Limb (tissue), 2 donors: Measurements from ENCODE around the gene COL11A2.
"Not testable (repeated sequence)": the region's sequence is repeated elsewhere in the genome, so short reads cannot be mapped to it uniquely, and the experiment has no call there.

Source experiments
- DNase-seq, 2 donors: peaks; one replicate each; pipeline ENCODE4 v3.0.0-alpha.2; 2016; ENCODE audit errors: extremely low spot score in 2 of 2

Gene COL11A2

DNA sequence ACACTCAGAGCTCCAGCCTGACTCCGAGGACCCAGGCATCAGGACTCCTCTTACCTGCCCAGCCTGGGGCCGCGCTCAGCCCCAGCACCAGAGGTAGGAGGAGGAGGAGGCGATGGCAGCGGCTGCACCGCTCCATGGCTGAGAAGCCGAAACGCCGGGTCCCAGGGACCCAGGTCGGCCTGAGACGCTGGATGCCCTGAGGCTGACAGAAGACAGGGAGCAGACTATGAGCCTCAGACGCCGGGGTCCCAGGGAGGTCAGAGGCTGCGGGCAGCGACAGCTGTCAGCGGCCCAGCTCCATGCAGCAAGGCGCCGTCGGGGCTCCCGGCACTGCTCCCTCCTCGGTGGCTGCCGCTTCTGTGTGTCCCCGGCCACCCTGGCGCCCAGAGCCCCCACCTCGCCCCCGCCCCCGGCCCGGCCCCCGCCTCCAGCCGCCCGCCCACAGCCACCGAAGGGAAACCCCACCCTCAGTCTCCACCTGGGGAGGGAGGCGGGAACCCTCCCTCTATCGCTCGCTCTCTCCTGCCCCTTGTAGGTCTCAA, at the start of gene COL11A2:
Gene COL11A2, minus strand, starts transcription at position 363 of the 542 bp plus-strand sequence. Its CDS starts 227 bp downstream, at position 136.
- peak in 1 of 2 donors; percentile 67 for DNase-seq

DNA sequence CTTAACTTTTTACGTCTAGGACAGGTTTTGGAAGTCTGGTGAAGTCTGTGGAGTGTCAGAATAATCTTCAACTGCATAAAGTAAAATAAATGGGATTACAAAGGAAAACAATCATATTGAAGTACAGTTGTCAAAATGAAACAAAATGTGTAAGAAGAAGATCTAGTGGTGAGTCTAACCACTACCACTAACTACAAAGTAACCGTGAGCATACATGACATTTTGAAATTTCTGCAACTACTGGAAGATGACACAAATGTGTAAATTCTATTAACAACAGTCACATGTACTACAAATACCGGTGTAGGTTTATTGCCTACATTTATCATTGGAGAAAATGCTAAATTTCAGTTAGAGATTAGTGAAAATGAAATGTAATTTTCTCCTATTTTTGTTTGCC, 49.7 kb upstream of the COL11A2 start:
- DNase-seq, result no peak

DNA sequence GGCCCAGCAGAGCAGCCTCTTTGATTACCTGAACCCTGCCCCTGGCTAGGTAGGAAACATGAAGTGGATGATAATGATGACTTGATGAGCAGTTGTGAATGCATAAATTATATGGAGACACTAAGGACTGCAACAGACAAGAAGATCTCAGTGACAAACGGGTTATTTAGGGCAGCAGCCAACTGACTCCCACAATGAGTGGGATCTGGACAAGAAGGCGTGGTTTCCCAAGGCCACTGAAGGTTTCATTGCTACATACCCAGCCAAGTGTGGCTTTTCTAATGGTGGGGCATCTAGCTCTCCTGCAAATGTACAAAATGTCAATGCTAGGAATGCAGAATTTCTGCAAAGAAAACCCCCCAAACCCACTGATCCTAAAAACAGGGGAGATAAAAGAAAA, 45.5 kb upstream of the COL11A2 start:
- DNase-seq, result no peak

DNA sequence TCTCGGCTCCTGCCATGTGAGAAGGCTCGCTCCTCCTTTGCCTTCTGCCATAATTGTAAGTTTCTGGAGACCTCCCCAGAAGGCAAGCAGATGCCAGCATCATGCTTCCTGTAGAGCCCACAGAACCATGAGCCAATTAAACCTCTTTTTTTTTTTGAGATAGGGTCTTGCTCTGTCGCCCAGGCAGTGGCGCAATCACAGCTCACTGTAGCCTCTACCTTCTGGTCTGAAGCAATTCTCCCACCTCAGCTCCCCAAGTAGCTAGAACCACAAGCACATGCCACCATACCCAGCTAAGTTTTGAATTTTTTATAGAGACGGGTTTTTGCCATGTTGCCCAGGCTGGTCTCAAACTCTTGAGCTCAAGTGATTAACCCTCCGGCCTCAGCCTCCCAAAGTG, 44.6 kb upstream of the COL11A2 start:
- DNase-seq, result no peak

DNA sequence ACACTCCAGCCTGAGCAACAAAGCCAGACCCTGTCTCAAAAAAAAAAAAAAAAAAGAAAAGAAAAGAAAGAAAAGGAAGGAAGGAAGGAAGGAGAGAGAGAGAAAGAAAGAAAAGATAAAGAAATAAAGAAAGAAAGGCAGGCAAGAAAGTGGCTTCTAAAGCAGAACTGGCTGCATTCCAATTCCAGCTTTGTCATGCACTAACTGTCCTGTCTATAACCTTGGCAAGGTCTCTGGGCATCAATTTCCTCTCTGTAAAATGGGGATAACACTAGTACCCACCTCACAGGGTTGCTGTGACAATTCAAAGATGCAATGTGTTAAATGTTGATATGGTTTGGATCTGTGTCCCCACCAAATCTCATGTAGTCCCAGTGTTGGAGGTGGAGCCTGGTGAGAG, 44.1 kb upstream of the COL11A2 start:
- DNase-seq, result no peak

DNA sequence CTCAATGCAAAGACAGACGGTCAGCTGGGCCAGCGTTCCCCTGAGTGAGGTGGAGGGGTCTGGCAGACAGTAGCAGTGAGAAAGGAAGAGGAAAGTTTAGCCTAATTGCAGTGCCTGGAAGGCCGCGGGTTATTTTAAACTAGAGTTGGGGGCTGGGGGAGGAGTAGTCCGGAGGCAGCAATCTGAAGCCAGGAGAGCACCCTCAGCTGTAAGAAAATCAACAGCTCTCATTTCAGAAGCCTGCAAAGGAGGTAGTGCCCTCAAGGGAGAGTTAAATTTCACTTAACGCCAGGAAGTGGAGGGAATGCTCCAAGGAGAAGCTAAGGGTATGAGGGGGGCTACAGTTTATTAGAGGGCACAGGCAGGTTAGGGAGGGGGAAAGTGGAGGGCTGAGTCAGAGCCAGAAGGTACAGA, 43.0 kb upstream of the COL11A2 start:
- DNase-seq, result no peak

DNA sequence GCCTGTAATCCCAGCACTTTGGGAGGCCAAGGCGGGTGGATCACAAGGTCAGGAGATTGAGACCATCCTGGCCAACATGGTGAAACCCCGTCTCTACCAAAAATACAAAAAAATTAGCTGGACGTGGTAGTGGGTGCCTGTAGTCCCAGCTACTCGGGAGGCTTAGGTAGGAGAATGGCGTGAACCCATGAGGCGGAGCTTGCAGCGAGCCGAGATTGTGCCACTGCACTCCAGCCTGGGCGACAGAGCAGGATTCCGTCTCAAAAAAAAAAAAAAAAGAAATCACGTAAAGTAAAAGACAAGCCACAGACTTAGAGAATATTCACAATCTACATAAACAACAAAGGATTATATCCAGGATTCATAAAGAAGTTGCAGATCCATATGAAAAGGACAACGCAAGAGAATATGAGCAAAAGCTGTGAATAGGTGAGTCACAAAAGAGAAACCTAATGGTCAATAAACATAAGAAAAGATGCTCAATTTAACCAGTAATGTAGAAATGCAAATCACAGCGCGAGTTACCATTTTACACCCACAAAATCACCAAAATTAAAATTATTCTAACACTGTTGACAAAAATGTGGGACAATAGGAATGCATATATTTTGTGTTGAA, 34.3 kb upstream of the COL11A2 start:
- DNase-seq, result not testable (repeated sequence)

DNA sequence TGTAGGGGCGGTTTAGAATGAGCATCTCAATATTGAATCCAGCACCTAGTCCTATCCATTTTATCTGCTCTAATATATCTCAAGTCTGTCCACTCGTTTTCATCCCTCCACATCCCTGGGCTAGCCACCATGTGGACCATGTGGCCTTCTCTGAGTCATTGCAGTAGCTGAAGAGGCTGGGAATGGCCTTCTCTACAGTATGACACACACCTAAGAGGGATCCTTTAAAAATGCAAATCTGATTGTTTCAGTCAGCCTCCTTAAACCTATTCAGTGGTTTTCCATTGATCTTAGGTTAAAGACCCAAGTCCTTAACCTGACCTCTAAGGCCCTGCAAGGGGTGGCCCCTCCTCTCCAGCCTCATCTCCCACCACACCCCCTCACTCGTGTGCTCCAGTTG, 25.4 kb upstream of the COL11A2 start:
- no peak for DNase-seq

DNA sequence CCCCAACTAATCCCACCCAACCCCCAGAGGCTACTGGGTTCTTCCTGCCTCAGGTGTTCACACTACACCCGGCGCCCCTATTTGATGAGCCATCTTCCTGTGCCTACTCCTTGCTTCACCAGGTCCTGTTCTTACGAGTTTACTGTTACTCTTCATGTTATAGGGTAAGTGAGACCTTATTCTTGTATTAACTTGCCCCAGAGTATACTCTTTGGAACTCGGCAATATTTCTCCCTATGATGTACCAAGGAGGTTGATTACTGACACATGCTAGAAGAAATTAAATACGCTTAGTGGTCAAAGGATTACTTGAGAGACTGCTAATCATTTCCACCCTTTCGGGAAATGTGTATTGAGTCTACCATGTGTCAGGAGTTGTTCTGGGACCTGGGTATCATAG, 25.0 kb upstream of the COL11A2 start:
- no peak for DNase-seq

DNA sequence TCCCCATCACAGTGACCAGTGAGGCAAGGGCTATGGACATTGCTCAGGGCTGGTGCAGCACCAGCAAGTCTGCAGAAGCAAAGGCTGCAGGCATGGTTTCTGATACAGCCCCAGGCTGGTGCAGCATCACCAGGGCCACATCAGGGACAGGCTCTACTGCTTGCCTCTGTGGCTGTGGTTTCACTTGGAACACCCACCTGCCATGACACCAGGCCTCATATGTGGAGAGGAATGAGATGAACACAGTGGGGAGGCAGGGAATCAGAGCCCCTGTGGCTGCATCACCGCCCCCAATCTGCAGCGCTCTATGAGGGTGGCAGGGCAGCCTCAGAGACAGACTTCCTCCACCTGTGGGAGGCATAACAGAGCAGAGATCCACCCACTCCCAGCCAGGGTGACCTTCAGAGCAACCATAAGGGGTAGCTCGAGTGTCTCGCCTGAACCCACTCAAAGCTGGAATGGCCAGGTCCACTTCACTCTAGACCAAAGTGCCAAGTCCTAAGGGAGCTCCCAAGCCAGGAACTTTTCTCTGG, 23.9 kb upstream of the COL11A2 start:
- no peak for DNase-seq

DNA sequence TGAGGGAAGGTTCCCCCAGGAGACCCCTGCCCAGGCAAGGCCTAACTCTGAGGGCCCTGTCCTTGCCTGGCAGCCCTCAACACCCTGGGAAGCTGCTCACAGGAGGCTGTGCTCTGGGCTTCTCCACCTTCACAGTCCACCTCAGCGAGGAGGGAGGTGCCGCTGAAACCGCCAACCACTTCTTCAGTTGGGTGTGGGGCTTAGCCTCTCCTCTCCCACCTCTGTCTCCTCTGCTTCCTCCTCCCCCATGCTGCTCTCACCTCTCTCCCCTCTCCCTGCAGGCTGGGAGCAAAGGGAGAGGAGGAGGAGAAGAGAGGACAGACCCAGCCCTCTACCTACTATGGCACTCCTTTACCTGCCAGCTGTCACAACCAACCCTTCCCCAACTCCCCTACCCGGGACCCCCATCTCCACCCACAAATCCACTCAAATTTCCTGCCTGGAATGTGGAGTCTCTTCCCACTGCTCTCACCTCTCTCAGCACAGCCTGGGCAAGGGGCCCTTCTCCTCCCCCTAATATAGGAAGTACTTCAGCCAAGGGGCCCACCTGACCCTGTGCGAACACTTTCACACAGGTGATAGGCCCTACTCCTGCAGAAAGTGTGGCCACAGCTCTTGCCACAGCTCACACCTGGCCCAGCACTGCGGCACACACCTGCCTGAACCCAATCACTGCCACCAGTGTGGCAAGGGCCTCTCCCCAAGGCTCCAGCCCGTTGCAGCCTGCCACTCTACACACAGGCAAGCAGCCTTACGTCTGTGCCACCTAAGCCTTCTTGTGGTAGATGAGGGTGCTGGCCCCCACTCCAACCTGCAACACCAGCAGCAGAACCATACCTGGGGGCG, 23.2 kb upstream of the COL11A2 start:
- DNase-seq, result no peak

DNA sequence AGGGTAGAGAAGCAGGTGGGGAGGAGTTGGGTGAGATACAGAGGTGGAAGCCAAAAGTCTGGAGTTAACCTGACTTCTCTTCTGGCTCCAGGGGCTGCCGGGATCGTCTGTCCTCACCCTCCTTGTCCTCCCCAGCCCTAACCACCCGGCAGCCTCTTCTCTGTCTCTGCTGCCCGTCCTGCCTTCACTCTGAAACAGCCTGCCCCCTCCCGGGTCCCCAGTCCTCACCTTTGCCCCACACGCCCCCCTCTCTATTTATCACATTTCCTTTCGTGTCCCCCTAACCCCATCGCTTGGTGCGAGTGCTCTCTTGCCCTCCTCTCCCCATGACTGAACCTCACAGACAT, 21.7 kb upstream of the COL11A2 start:
- DNase-seq, result no peak

DNA sequence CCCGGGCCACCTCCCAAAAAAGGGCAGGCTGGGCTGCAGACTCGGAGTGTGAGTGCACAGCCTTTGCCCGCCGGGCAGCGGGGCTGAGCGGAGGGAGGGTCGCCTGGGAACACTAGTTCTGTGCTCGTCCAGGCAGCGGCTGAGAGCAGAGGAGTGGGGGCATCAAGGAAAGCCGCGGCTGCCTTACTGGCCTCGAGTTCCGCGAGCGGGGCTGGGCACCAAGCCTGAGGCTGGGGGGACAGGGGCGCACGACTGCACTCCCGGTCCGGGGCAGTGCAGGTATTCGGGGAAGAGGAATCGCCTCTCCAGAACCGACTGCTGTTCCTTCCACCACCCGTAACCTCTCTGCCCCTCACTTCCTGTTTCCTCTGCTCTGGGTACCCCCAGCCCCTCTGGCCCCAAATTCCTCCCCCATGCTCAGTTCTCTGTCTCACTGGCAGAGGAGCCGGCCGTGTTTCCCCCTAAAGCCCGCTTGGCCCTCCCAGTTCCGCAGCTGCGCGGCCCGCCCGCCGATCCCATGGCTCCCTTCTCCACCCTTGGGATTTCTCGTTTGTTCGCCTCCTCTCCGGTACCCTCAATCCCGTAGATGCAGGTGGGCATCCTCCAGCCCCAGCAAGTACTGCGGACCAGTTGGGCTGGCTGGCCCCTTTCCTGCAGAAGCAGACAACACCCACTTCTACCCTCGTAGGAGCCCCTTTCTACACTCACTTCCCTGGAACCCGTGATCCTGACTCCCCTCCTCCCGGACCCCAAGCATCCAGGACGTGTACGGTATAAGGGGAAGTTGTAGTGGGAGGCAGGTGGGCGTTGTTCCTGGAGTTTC, 21.1 kb upstream of the COL11A2 start:
- DNase-seq, result peak; percentile 19 to 71

DNA sequence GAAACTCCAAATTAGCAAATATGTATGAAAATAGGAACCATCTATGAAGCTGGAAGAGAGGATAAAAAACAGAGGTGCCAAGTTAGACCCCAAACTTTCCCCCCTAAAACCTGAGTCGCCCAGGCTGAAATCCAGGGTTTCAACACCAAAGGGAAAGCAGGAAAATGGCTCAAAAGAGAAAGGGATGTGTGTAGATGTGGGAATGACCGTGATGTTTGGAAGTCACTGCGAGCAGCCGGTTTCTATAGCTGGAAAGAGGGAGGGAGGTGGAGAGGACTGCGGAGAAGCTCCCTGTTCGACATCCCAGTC, 20.5 kb upstream of the COL11A2 start:
- DNase-seq, result no peak

DNA sequence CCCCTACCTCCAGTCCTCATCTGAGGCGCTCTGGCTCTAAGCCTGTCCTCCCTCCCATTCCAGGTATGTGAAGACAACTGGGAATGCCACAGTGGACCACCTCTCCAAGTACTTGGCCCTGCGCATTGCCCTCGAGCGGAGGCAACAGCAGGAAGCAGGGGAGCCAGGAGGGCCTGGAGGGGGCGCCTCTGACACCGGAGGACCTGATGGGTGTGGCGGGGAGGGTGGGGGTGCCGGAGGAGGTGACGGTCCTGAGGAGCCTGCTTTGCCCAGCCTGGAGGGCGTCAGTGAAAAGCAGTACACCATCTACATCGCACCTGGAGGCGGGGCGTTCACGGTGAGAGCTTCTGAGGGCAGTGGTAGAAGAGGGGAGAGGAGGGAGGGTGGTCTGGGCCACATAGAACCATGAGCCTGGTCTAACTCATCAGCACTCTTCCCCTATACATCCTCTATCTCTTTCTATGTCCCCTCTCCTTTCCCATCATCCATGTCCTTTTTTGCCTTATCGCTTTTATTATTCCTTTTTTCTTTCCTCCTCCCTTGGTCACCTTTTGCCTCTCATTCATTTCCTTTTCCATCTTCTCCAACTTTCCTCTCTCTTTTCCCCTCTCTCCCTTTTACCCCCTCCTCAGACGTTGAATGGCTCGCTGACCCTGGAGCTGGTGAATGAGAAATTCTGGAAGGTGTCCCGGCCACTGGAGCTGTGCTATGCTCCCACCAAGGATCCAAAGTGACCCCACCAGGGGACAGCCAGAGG, 19.6 kb upstream of the COL11A2 start:
- no peak for DNase-seq

DNA sequence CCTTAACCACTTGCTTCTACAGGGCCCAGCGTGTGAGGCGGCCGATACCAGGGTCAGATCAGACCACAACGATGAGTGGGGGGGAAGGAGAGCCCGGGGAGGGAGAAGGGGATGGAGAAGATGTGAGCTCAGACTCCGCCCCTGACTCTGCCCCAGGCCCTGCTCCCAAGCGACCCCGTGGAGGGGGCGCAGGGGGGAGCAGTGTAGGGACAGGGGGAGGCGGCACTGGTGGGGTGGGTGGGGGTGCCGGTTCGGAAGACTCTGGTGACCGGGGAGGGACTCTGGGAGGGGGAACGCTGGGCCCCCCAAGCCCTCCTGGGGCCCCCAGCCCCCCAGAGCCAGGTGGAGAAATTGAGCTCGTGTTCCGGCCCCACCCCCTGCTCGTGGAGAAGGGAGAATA, 18.9 kb upstream of the COL11A2 start:
- no peak for DNase-seq

DNA sequence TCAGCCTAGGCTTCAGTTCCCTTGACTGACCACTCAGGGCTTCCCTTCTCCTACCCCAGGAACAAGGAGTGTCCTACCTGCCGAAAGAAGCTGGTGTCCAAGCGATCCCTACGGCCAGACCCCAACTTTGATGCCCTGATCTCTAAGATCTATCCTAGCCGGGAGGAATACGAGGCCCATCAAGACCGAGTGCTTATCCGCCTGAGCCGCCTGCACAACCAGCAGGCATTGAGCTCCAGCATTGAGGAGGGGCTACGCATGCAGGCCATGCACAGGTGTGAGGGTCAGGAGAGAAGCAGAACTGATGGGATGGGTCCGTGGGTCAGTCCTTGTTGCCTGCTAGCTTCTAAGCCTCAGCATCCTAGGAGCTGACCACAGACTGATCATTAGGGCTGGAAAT, 17.6 kb upstream of the COL11A2 start:
- DNase-seq, result no peak

DNA sequence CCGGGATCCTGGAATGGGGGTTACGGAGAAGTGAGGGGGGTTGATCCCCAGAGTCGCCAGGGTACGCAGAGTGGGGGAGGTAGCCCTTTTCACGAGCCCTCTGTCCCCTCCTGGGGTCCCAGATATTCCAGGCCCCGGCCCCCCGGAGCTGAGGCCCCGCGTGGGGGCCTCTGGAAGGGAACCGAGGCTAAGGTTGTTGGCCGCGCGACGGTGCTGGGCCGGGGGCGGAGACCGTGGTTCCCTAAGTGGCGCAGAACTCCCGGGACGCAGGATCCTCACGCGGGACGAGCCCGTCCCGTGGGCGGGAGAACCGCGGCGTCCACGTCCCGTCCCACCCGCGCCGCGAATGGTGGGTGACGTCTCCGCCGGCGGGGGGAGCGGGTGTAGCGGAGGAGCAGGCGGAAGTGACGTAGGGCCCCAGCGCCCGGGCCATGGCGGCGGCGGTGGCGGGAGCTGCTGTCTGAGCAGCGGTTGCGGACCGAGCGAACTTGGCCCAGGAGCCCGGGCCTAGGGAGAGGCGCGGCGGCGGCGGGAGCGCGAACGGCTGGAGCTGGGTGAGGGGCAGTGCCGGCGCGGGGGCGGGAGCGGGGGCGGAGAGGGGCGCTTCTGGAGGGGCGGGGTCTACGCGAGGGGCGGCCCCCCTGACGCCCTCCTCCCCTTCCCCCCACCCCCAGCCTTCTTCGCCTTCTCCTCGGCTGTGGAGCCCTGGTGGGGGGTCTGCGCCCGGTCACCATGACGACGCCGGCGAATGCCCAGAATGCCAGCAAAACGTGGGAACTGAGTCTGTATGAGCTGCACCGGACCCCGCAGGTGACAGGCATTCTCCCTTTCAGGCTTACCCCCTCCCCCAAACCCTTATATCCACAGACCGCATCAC, 16.1 kb upstream of the COL11A2 start, which contains the start of gene RING1:
Gene RING1, plus strand, starts transcription at position 410 of the 877 bp plus-strand sequence. Its CDS starts 323 bp downstream, at position 733.
- DNase-seq, result peak; percentile 88 to 94

DNA sequence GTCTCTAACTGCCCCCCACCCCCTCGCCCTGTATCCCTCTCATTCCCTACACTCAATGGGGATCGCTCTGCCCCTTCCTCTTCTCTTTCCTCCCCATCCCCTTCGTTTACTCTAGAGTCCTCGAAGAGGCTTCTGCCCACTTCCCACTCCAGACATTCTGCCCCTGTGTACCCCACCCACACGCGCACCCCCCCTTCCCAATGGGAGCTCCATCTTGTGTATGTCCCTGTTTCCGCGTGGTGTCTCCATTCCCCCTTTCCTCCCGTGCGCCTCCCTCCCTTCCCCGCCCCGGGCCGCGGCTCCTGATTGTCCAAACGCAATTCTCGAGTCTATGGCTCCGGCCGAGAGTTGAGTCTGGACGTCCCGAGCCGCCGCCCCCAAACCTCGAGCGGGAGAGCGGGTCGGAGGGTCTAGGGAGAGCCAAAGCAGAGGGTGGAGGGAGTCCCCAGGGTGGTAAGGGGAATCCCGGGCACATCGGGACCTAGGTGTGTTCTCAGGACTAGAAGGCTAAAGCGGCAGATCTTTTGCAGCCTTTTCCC, 15.4 kb upstream of the COL11A2 start:
- DNase-seq, result peak; percentile 50 to 82
